Dendritic cell treated with granulocyte-macrophage colony-stimulating factor and Interleukin-4, amounts not matched to agents 40 ng/mL and 50 ng/mL, for 4 days (primary cell): ENCODE results near the gene UGCG.
"Not testable (repeated sequence)": the region's sequence is repeated elsewhere in the genome, so short reads cannot be mapped to it uniquely, and the experiment has no call there.

Experiments
- H3K27ac Mint-ChIP-seq: one replicate; pipeline ENCODE4 v1.8.0; 2022; ENCODE audit warnings: mild to moderate bottlenecking, mixed read lengths
- H3K27me3 Mint-ChIP-seq: one replicate; pipeline ENCODE4 v1.8.0; 2022; ENCODE audit warnings: mild to moderate bottlenecking, mixed read lengths
- H3K36me3 Mint-ChIP-seq: one replicate; pipeline ENCODE4 v1.8.0; 2022; ENCODE audit warnings: low read depth, mixed read lengths
- H3K4me1 Mint-ChIP-seq: one replicate; pipeline ENCODE4 v1.8.0; 2022; ENCODE audit warnings: low read depth, mixed read lengths
- H3K4me3 Mint-ChIP-seq: one replicate; pipeline ENCODE4 v1.8.0; 2022; ENCODE audit warnings: mild to moderate bottlenecking, moderate library complexity, mixed read lengths
- H3K9me3 Mint-ChIP-seq: one replicate; pipeline ENCODE4 v1.8.0; 2022; ENCODE audit warnings: mixed read lengths
- intact Hi-C: fragments of 100-400 bp; cut with micrococcal nuclease; formaldehyde crosslinking; loops from one replicate; pipeline ENCODE4 v1.15.0; 2022

Gene UGCG

GRCh38 chr9:111939322-111939721 lies 42.7 kb downstream of the UGCG start:
- no peaks in the 10 kb centered on the region for H3K27me3 Mint-ChIP-seq
- H3K4me3 Mint-ChIP-seq = no peak overlapping the region
- H3K9me3 Mint-ChIP-seq = no peaks in the 10 kb centered on the region
- H3K36me3 Mint-ChIP-seq = peaks cover 19% of the 10 kb centered on the region
- peaks cover 25% of the 10 kb centered on the region for H3K4me1 Mint-ChIP-seq
- peak overlapping the region; percentile 65 for H3K27ac Mint-ChIP-seq
- intact Hi-C loops = loop anchor here (5.0 kb wide), 1 partner anchor 73 kb away; no protein-coding TSS in a partner anchor

- no peak overlapping the region for H3K4me3 Mint-ChIP-seq
- H3K27me3 Mint-ChIP-seq = no peaks in the 10 kb centered on the region
- H3K4me1 Mint-ChIP-seq = peaks cover 32% of the 10 kb centered on the region
- peaks cover 5% of the 10 kb centered on the region for H3K36me3 Mint-ChIP-seq
- intact Hi-C loops = no loop called here
- H3K27ac Mint-ChIP-seq = no peak overlapping the region
- H3K9me3 Mint-ChIP-seq = no peaks in the 10 kb centered on the region
Measured at GRCh38 chr9:111940697-111941096, 44.1 kb downstream of the UGCG start.

GRCh38 chr9:111943200-111943599 lies 46.6 kb downstream of the UGCG start:
- intact Hi-C loops = no loop called here
- no peaks in the 10 kb centered on the region for H3K9me3 Mint-ChIP-seq
- peaks cover 2% of the 10 kb centered on the region for H3K27me3 Mint-ChIP-seq
- H3K4me3 Mint-ChIP-seq = no peak overlapping the region
- H3K27ac Mint-ChIP-seq = no peak overlapping the region
- H3K4me1 Mint-ChIP-seq = peaks cover 27% of the 10 kb centered on the region
- no peaks in the 10 kb centered on the region for H3K36me3 Mint-ChIP-seq

GRCh38 chr9:111943746-111944145 lies 47.1 kb downstream of the UGCG start:
- Mint-ChIP-seq H3K36me3 (no peaks in the 10 kb centered on the region), H3K9me3 (no peaks in the 10 kb centered on the region), H3K27ac (no peak overlapping the region), H3K4me1 (peaks cover 23% of the 10 kb centered on the region), H3K27me3 (peaks cover 2% of the 10 kb centered on the region), H3K4me3 (no peak overlapping the region)
- intact Hi-C loops = no loop called here

- intact Hi-C loops = no loop called here
- H3K27me3 Mint-ChIP-seq = peaks cover 2% of the 10 kb centered on the region
- no peaks in the 10 kb centered on the region for H3K9me3 Mint-ChIP-seq
- H3K4me3 Mint-ChIP-seq = no peak overlapping the region
- peaks cover 23% of the 10 kb centered on the region for H3K4me1 Mint-ChIP-seq
- no peaks in the 10 kb centered on the region for H3K36me3 Mint-ChIP-seq
- no peak overlapping the region for H3K27ac Mint-ChIP-seq
Measured at GRCh38 chr9:111944241-111944866, 47.7 kb downstream of the UGCG start.

- no peaks in the 10 kb centered on the region for H3K9me3 Mint-ChIP-seq
- no peak overlapping the region for H3K4me3 Mint-ChIP-seq
- H3K4me1 Mint-ChIP-seq = peaks cover 23% of the 10 kb centered on the region
- no peaks in the 10 kb centered on the region for H3K36me3 Mint-ChIP-seq
- H3K27me3 Mint-ChIP-seq = peaks cover 2% of the 10 kb centered on the region
- no peak overlapping the region for H3K27ac Mint-ChIP-seq
- intact Hi-C loops = no loop called here
Measured at GRCh38 chr9:111945216-111945615, 48.6 kb downstream of the UGCG start.

GRCh38 chr9:111948109-111948508 lies 51.5 kb downstream of the UGCG start:
- H3K4me3 Mint-ChIP-seq, H3K36me3 Mint-ChIP-seq, H3K27me3 Mint-ChIP-seq, intact Hi-C loops, H3K9me3 Mint-ChIP-seq, H3K27ac Mint-ChIP-seq: not testable (repeated sequence)
- H3K4me1 Mint-ChIP-seq = peaks cover 23% of the 10 kb centered on the region

GRCh38 chr9:111948951-111949350 lies 52.3 kb downstream of the UGCG start:
- Mint-ChIP-seq H3K4me1 (peaks cover 31% of the 10 kb centered on the region), H3K36me3 (no peaks in the 10 kb centered on the region), H3K27ac (no peak overlapping the region), H3K9me3 (no peaks in the 10 kb centered on the region), H3K27me3 (peaks cover 2% of the 10 kb centered on the region), H3K4me3 (no peak overlapping the region)
- intact Hi-C loops = no loop called here

- H3K4me3 Mint-ChIP-seq = no peak overlapping the region
- intact Hi-C loops = no loop called here
- no peaks in the 10 kb centered on the region for H3K36me3 Mint-ChIP-seq
- peaks cover 2% of the 10 kb centered on the region for H3K27me3 Mint-ChIP-seq
- peaks cover 35% of the 10 kb centered on the region for H3K4me1 Mint-ChIP-seq
- H3K27ac Mint-ChIP-seq = no peak overlapping the region
- no peaks in the 10 kb centered on the region for H3K9me3 Mint-ChIP-seq
Measured at GRCh38 chr9:111949919-111950318, 53.3 kb downstream of the UGCG start.

- intact Hi-C loops = no loop called here
- Mint-ChIP-seq H3K36me3 (no peaks in the 10 kb centered on the region), H3K4me1 (peaks cover 35% of the 10 kb centered on the region), H3K27ac (no peak overlapping the region), H3K4me3 (no peak overlapping the region), H3K9me3 (no peaks in the 10 kb centered on the region), H3K27me3 (peaks cover 12% of the 10 kb centered on the region)
Measured at GRCh38 chr9:111952559-111952958, 55.9 kb downstream of the UGCG start.

- no peaks in the 10 kb centered on the region for H3K9me3 Mint-ChIP-seq
- peaks cover 40% of the 10 kb centered on the region for H3K4me1 Mint-ChIP-seq
- no peaks in the 10 kb centered on the region for H3K36me3 Mint-ChIP-seq
- H3K27ac Mint-ChIP-seq = no peak overlapping the region
- H3K4me3 Mint-ChIP-seq = no peak overlapping the region
- intact Hi-C loops = no loop called here
- peaks cover 10% of the 10 kb centered on the region for H3K27me3 Mint-ChIP-seq
Measured at GRCh38 chr9:111953444-111953843, 56.8 kb downstream of the UGCG start.

GRCh38 chr9:111955048-111955447 lies 58.4 kb downstream of the UGCG start:
- H3K4me1 Mint-ChIP-seq = peaks cover 47% of the 10 kb centered on the region
- no peak overlapping the region for H3K27ac Mint-ChIP-seq
- H3K27me3 Mint-ChIP-seq = peaks cover 12% of the 10 kb centered on the region
- no peak overlapping the region for H3K4me3 Mint-ChIP-seq
- H3K9me3 Mint-ChIP-seq = no peaks in the 10 kb centered on the region
- no peaks in the 10 kb centered on the region for H3K36me3 Mint-ChIP-seq
- intact Hi-C loops = loop anchor here (5.0 kb wide), 1 partner anchor 57 kb away; no protein-coding TSS in a partner anchor

GRCh38 chr9:111957856-111958631 lies 61.4 kb downstream of the UGCG start:
- peaks cover 47% of the 10 kb centered on the region for H3K4me1 Mint-ChIP-seq
- H3K27me3 Mint-ChIP-seq = peaks cover 20% of the 10 kb centered on the region
- no peaks in the 10 kb centered on the region for H3K36me3 Mint-ChIP-seq
- peak overlapping the region; percentile 20 for H3K4me3 Mint-ChIP-seq
- H3K9me3 Mint-ChIP-seq = no peaks in the 10 kb centered on the region
- peak overlapping the region; percentile 83 for H3K27ac Mint-ChIP-seq
- intact Hi-C loops = loop anchor here (5.0 kb wide), 1 partner anchor 54 kb away; no protein-coding TSS in a partner anchor

- Mint-ChIP-seq H3K4me1 (peaks cover 37% of the 10 kb centered on the region), H3K4me3 (no peak overlapping the region), H3K9me3 (no peaks in the 10 kb centered on the region), H3K27ac (peak overlapping the region; percentile 83), H3K27me3 (peaks cover 20% of the 10 kb centered on the region), H3K36me3 (no peaks in the 10 kb centered on the region)
- intact Hi-C loops = loop anchor here (5.0 kb wide), 1 partner anchor 53 kb away; no protein-coding TSS in a partner anchor
Measured at GRCh38 chr9:111959468-111960359, 63.1 kb downstream of the UGCG start.
